NCI-H1930 (cell line): ENCODE results near the gene TSPAN31.

Experiments
- DNase-seq, 2 experiments: peaks; one replicate each; lab custom pipeline; 2025; lab: John Stamatoyannopoulos, UW

Gene TSPAN31

DNA sequence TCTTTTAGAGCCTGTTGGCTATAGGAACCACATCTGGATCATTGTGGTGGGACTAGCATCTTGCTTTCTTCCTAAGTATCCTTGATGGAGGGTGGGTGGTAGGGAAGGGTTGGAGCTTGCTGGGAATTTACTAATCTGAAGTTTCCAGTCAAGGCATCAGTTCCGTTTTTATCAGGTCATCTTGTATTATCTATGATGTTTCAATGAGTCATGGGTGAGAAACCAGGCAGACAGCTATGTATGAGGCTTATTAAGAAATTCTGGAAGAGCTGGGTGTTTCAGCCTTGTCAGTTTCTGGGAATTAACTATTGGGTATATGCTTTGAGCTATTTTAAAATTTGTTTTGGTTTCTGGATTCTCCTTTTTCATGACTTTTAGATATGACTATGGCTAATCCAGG lies 49.1 kb downstream of the TSPAN31 start:
- no peak for DNase-seq

DNA sequence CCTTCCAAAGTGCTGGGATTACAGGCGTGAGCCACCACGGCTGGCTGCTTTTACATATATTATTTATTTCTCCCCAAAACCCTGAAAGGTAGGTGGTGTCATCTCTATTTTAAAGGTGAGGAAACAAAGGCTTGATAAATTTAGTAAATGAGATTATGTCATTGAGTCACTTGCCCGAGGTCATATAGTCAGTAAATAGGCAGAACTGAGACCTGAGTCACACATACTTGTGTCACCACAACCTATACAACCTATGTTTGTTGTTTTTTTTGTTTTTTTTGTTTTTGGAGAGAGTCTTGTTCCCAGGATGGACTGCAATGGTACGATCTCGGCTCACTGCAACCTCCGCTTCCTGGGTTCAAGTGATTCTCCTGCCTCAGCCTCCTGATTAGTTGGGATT lies 50.5 kb downstream of the TSPAN31 start:
- DNase-seq = no peak

DNA sequence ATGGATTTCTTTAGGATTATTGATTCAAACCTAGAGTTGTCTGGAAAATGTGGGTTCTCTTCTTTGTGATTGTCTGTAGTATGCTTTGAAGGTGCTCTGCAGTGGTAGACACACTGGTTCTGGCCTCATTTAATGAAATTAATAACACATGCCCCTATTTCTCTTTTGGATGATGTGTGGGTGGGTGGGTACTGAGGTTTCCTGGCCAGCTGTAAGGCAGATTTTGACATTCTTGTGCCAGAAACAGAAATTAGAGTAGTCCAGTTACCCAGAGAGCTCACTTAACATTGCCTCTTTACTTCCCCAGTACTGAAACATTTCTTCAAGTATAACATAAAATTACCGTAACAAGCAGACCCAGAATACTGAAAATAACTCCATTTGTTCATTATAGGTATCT lies 52.2 kb downstream of the TSPAN31 start:
- DNase-seq = no peak

DNA sequence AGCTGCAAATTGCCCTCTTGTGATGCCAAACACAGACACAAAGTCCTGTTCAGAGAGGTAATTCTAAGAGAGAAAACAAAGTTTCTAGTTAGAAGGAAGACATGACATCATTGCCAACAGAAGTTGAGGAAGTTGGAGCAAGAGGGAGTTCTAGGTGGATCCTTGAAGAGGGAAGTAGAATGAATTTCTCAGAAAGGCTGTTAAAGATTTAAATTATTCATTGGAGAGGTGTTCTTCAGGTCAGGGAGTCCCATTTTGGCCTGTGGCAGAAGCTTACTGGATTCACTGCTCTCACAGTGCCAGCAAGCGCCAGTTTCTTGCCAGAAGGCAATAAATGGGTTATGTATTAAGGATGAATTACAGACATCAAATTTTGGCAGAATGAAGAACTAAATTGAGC lies 53.1 kb downstream of the TSPAN31 start:
- DNase-seq = no peak
